D721Med (cell line): ENCODE measurements around the gene CHMP4B.

ENCODE experiments used
- DNase-seq: peaks from one replicate; pipeline ENCODE4 v3.0.0; 2011; ENCODE audit warnings: low spot score; ENCODE audit not compliant: insufficient read length
- FAIRE-seq: peaks from 2 replicates; lab custom pipeline; 2011; peaks lifted over from hg19 to GRCh38; lab: Jason Lieb, UNC
- TF ChIP-seq, protein P1 (sequence below): IDR thresholded peaks from 2 replicates; pipeline ENCODE4 v1.5.1; 2012; ENCODE audit warnings: mild to moderate bottlenecking, control low read depth; ENCODE audit not compliant: insufficient read depth; ENCODE audit errors: missing control alignments

CHMP4B gene

DNA sequence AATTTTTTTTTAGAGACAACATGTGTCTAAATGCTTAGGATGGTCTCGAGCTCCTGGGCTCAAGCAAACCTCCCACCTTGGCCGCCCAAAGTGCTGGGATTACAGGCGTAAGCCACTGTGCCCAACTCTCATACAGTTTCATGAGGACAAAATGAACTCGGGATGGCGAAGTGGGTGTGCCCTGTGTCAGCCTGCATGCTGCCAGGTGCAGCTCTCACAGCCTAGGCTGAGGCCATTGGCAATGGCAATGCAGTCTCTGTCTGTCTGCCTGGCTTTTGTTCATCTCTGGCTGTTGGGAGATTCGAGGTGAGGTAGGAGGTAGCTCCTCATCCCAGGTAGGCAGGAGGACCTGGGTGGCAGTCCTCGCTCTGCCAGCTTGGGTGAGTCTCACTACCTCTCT is 88.0 kb downstream of the CHMP4B start:
- no peak for FAIRE-seq
- DNase-seq = no peak
- TF ChIP-seq, protein P1, sequence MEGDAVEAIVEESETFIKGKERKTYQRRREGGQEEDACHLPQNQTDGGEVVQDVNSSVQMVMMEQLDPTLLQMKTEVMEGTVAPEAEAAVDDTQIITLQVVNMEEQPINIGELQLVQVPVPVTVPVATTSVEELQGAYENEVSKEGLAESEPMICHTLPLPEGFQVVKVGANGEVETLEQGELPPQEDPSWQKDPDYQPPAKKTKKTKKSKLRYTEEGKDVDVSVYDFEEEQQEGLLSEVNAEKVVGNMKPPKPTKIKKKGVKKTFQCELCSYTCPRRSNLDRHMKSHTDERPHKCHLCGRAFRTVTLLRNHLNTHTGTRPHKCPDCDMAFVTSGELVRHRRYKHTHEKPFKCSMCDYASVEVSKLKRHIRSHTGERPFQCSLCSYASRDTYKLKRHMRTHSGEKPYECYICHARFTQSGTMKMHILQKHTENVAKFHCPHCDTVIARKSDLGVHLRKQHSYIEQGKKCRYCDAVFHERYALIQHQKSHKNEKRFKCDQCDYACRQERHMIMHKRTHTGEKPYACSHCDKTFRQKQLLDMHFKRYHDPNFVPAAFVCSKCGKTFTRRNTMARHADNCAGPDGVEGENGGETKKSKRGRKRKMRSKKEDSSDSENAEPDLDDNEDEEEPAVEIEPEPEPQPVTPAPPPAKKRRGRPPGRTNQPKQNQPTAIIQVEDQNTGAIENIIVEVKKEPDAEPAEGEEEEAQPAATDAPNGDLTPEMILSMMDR = no peak

GRCh38 chr20:33900521-33901131 is 89.5 kb downstream of the CHMP4B start:
- TF ChIP-seq, protein P1 = no peak
- no peak for FAIRE-seq
- no peak for DNase-seq

GRCh38 chr20:33901132-33901523 is 90.0 kb downstream of the CHMP4B start:
- TF ChIP-seq, protein P1 = no peak
- no peak for DNase-seq
- no peak for FAIRE-seq

- DNase-seq (no peak), FAIRE-seq (no peak)
- TF ChIP-seq, protein P1 = no peak
These were observed 90.9 kb downstream of the CHMP4B start for GRCh38 chr20:33902011-33902410.
